ENCODE measurements around the gene PSMB5.

Gene PSMB5

DNA sequence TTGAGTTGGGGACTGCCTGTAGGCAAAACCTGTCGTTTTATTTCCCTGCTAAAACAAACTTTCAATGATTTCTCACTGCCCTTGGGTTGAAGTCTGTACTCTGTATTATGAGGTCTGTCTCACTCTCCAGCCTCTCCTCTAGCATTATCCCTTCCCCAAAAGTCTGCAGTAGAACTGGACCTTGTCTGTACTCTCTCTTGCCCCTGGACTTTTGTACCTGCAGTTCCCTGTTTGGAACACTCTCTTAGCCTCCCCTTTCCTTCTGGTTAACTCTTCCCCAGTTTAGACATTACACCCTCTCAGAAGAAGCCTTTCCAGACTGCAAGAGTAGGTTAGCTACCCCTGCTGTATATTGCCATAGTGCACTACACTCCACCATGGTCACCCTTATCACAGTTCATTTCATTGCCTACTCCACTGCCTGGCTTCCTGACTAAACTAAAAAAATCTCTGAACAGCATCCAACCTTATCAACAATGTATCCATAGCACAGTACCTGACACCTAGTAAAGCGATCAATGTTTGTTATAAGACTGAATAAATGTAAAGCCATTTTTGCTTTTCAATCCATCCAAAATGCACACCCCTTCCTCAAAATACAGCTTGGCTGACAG is 48.7 kb downstream of the PSMB5 start:
- DNase-seq = no peak

DNA sequence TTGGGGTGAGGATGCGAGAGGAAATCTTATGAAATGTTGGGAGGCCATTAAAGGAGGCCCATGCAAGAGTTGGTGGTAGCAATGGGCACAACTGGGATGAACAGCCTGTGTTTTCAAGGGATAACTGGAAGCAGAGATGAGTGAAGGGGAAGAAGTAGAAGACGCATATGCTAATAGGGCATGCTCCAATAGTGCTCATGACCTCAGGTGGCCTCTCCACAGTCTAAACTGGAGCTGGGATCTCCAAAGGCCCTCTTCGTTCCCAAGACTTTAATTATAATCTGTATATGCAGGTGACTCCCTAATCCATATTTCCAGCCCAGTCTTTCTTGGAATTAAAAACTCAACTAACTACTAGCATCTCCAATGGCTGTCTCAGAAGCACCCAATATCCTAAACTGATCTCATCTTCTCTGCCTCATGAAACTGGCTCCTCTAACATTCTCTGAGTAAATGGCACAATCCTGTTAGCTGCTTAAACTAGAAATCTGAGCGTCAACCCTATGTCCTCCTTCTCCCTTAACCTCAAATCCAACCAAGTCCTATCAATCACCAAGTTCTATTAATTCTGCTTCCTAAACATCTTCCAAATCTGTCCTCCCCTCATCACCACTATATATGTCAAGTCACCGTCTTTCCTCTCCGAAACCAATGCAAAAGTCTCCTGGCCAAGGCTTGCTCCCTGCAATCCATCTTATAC is 49.6 kb downstream of the PSMB5 start:
- DNase-seq = no peak

DNA sequence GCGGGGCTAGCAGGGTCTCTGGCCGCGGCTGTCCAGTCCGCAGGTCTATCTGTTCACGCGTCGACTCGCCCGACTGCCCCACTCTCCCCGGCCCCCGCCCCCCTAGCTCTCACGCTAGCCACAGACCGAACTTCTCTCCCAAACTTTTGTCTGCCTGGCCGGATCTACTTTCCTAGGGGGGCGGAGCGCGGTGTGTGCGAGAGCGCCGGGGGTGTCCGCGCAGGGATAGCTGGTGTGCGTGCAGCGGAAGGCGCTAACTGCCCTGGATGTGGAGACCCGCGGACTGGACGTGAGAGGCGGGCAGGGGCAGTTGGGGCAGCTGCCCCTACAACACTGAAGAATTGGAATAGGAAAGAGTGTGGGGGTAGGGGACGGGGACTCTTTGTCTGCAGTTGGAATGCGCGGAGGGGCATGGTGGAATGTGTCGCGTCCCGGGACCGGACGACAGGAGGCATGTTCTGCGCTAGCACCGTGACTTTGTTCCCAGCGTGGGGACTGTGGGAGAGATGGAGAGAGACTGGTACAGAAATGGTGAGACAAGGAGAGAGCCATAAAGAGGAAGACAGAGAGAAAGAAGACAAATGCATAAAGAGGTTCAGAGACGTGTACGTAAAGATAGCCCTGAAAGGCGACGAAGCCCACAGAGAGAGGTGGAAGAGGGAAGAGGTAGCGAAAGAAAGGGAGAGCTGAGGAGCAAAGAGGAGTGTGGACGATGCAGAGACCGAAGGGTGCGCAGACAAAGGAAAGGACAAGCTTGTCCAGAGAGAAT is 52.0 kb downstream of the PSMB5 start, which contains the start of gene AJUBA:
Gene AJUBA, minus strand, starts transcription at position 75 of the 769 bp plus-strand sequence. CDS start 285 bp downstream, outside the sequence.
- DNase-seq = peak; percentile 97

DNA sequence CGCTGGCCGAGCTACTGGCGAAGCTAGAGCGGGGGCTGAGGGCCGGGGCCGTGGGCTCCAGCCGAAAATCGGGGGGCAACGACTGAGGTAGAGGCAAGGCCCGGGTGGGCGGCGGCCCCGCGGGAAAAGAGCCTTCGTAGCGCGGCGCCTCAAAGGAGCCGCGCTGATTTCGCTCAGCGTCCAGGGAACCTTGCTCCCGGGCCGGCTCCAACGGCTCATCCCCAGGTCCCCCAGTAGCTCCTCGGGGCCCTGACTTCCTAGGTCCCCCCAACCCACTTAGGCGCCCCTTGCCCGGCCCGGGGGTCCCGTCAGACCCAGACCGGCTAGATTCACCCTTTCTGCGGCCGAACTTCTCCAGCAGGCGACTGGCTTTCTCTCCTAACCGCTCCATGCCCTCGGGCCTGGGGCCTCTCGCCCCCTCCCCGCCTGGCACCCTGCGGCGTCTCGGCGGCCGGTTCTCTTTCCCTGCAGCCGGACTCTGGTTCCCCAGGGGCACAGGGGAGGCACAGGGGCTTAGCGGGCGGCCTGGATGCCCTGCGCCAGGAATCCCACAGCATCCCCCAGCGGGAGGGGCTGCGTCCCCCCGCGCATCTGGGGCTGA is 52.7 kb downstream of the PSMB5 start:
- no peak for DNase-seq

DNA sequence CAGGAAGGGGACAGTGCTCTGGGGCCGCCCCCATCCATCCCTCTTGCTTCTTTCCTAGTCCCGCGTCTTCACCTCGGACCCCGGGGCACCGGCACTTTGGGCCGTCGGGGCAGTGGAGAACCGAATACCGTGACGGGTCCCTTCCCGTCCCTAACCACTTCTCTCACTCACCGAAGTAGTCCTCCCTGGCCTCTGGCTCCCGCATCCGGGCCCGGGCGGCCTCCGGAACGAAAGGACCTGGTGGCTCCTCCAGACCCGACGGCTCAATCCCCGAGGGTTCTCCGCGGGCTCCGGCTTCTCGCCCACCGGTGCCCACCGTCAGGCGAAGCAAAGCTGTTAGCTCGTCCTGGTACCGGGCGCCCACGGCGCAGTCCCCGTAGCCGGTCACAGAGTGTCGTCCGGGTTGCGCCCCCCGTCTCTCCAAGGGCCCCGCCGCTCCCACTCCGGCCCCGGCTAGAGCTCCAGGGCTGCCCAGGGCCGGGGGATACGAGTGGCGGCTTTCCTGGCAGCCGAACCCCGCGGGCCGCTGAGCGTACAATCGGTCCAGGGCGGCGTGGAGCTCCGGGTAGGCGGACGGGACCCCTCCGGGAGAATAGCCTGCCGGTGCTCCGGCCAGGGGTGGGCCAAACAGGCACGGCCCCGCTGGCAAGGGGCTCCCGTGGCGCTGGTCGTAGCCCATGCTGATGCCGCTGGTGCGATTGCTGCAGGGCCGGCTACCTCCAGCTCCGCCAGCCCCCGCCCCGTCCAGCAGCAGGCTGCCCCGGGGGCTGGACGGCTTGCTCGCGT is 53.4 kb downstream of the PSMB5 start:
- DNase-seq = no peak

DNA sequence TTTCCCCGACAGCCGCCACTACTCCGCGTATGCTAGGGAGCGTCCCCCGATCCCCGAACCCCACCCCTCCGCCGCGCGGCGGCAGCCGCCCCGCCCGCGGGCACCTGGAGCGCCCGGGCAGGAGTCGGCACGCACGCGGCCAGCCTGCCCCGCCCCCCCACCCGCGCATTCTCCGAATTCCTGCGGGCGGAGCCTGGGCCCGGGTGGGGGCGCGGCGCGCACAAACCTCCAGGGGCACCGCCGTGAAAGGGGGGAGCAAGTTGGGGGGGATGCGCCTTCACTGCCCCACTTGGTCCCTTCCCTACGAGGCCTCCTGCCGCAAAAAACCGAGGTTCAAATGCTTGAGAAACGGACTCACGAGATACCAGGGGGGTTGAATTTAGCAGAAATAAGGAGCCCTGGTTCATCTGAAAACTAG is 54.0 kb downstream of the PSMB5 start:
- DNase-seq = peak; percentile 83

DNA sequence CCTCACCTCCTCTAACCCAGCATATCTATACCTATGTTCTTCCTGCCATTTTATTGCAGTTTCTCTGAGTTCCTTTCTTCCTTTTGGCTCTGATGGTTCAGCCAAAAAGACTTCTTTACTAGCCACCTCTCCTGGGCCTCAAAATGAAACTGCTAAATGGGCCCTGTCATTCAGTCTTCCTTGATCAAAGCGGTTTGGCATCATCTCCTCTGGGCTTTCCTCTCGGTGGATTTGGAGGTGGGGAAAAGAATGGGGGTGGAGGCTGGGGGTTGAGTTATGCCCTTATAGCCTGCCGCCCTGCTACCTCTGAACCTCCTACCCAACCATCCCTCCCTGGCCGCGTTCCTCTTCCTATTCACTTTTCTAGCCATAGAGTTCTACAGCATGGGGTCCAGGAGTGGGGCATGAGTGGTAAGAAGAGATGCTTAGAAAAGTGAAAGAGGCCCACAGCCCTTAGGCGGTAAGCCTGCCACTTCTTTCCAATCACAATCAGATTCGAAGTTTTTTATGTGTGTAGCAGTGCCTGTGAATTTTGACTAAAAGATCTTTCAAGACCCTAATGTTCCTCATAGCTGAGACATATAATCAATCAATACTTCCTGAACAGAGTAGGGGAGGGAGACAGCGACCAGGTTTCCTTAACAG is 54.8 kb downstream of the PSMB5 start:
- DNase-seq = peak; percentile 75

DNA sequence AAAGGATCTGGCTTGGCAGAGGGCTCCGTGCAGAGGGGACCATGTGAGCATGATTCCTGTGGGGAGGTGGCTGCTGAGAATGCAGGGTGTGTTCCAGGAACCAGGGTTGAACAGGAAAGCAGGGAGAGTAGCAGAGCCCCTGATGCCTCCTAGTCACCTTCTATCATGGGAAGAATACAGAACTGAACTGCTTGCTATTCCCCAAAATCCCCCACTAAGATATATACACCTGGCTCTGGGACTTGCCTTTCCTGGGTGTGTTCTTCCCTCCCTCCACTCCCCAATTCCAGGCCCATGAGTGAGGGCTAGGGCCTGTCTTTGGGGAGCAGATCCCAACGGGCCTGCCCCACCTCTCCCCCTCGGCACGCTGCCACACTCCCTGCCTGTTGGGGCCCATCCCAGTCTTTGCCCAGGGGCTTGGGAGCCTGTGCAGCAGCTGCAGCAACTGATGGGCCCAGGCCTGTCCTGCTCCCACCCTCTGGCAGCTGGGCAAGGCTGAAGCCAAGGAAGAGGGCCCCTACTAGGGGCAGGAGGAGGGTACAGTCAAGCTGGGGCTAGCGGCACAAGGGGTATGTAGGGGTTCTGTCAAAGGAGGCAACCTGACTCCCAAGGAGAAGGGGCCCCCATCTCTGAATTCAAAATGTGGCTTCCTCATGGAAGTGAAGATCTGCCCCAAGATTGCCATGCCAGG is 55.6 kb downstream of the PSMB5 start:
- peak; percentile 59 for DNase-seq

DNA sequence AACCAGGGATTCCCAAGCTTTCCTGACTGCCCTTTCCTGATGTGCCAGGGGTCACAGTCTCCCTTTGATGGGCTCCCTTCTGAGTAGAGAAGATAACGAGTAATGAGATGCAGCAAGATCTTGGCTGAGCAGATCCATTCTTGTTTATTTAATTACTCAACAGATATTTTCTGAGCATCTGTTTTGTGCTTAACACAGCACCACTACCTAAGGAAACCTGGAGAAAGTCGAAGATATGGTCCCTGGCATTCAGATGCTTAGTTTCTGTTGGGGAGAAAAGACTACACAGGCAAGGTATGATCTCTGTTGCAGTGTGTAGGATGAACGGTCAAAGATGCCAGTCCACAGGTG is 56.2 kb downstream of the PSMB5 start:
- peak; percentile 31 for DNase-seq

DNA sequence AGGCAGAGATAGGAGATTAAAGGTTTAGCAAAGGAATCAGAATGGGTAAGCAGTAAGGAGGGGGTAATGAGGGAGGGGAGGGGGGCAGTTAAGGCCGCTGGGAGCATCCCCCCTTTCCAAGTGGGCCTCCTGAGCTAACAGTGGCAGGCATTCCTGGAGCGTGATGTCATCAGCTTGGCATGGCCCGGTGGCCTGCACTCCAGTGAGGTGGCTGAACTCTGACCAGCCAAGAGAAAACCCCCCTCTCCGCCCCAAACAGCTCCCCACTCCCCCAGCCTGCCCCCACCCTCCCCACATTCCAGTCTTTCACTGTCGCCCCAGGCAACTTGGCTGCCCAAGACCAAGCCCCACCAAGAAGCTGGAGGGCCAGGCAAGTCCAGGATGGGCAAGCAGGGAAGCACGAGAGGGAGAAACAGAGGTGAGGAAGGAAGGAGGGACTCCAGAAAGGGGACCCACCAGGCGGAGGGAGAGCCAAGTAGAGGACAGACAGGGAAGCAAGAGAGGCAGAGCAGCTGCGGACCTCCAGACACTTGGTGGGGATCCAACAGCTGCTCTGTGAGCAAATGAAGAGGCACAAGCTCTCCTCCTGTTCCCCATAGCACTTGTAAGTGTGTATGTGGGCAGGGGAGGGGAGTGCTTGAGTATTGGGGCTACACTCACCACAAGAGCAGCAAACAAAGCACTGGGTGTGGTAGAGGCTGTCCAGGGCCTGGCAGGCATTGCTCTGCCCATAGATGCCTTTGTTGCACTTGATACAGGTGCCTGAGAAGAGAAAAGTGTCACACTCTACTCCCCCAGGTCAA is 56.8 kb downstream of the PSMB5 start:
- DNase-seq = peak; percentile 98

DNA sequence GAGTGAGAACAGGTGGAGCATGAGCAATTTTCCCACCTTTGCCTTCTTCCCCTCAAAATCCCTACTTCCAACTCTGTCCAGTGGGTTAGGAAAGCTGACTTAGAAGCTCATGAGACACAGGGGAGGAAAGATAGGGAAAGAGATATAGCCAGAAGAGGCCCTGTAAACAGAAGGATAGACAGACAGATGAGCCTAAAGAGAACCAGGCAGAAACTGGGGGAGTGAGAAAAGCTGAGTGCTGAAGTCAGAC is 57.3 kb downstream of the PSMB5 start:
- DNase-seq = no peak

DNA sequence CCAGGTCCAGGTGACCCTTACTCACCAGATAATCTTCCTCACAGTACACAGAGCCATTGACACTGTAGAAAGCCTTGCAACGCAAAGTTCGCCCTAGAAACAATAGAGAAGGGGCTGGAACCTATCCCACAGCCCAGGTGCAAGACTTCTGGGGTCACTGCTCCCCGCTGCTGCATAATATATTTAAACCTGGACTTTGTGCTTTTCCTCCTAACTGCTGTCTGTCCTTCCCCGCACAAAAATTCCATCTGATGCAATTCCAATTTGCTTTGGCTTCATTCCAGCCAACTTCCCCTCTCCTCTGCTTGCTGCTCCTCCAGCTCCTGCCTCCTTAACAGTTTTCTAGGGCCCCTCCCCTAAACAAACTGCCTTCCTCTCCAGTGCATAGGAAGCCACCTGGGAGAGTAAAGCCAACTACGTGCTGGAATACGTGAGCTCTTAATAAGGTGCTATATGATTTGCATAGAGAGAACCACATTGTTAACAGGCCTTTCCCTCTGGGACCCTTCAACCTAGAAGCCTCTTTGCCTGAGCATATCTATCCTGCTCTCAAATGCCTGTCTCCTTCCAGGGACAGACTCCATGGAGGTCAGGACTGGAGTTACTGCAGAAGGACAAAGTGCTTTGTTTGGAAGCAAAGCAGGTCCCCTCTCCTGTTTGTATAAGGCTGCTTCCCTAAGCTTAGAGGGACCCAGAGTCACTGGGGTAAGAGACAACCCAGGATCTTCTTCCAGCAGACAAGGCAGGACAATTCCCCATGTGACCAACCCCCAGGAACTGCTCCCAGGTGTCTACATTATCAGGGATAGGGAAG is 57.9 kb downstream of the PSMB5 start:
- peak; percentile 42 for DNase-seq

Measured in NCI-H226 (cell line).